Measurements from ENCODE around the gene PEAR1. TPM values are rescaled to one million over a fixed set of nuclear protein-coding genes. Genes with fewer than 3 reads are reported as not detected.

PEAR1 gene
- total RNA-seq, 2 experiments from 2014 or later = not detected

GRCh38 chr1:156910309-156910782 is 16.8 kb downstream of the PEAR1 start:
- Mint-ChIP-seq H3K27me3 (peaks cover 10% of the 10 kb centered on the region), H3K9me3 (no peaks in the 10 kb centered on the region)

DNA sequence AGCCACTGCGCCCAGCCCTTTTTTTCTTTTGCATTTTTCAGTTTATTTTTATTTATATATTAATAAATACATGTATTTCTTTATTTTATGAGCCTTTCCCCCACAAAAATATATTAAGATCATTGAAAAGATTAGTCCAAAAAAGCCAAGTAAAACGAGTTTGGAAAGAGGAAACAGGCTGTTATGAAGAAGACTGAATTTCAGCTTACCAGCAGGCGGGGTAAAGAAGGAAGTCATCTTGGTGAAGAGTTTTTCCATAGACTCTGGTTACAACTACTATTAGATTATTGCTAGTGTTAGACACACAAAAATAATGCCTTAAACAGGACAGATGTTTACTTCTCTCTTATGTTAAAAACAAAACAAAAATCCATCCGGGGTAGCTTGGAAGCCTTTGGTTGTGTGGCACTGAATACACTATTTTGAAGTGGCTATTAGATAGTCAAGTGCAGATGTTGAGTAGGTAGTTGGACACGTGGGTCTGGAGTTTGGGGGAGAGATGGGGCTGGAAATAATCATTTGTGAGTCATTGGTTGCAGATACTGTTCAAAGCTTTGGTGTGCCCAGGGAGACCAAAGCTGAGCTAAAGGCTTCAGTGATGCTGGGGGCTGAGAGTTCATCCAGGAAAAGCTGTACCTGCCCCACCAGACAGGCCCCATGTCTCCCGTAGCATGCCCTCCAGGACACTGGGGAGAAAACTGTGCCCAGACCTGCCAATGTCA is 18.2 kb downstream of the PEAR1 start:
- Mint-ChIP-seq H3K36me3 (no peaks in the 10 kb centered on the region), H3K4me3 (no peak overlapping the region), H3K27me3 (peaks cover 16% of the 10 kb centered on the region), H3K9me3 (no peaks in the 10 kb centered on the region), H3K27ac (no peak overlapping the region), H3K4me1 (no peaks in the 10 kb centered on the region)
- DNase-seq = no peak

More at GRCh38 chr1:156910309-156910782, 16.8 kb downstream of the PEAR1 start:
- H3K4me3 Mint-ChIP-seq = no peak overlapping the region
- no peaks in the 10 kb centered on the region for H3K36me3 Mint-ChIP-seq
- no peaks in the 10 kb centered on the region for H3K4me1 Mint-ChIP-seq
- peak; percentile 62 for DNase-seq
- H3K27ac Mint-ChIP-seq = no peak overlapping the region

DNA sequence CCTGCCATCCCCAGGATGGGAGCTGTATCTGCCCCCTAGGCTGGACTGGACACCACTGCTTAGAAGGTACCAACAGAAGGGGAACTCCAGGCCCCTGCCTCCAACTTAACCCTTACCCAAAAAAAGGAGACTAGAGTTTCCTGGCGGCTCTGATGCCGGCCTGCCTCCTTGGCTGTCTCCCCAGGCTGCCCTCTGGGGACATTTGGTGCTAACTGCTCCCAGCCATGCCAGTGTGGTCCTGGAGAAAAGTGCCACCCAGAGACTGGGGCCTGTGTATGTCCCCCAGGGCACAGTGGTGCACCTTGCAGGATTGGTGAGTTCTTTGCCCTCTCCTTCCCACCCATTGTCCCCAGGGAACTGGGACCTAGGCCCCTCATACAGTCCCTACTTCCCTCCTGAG is 18.8 kb downstream of the PEAR1 start:
- no peak overlapping the region for H3K27ac Mint-ChIP-seq
- H3K9me3 Mint-ChIP-seq = no peaks in the 10 kb centered on the region
- H3K27me3 Mint-ChIP-seq = peaks cover 16% of the 10 kb centered on the region
- no peak overlapping the region for H3K4me3 Mint-ChIP-seq
- no peak for DNase-seq
- no peaks in the 10 kb centered on the region for H3K4me1 Mint-ChIP-seq
- H3K36me3 Mint-ChIP-seq = no peaks in the 10 kb centered on the region

GRCh38 chr1:156912861-156913808 is 19.6 kb downstream of the PEAR1 start:
- Mint-ChIP-seq H3K27me3 (peaks cover 24% of the 10 kb centered on the region), H3K4me3 (no peak overlapping the region), H3K9me3 (no peaks in the 10 kb centered on the region), H3K27ac (no peak overlapping the region), H3K4me1 (no peaks in the 10 kb centered on the region), H3K36me3 (no peaks in the 10 kb centered on the region)
- DNase-seq = no peak

- H3K27me3 Mint-ChIP-seq = peaks cover 30% of the 10 kb centered on the region
- no peaks in the 10 kb centered on the region for H3K36me3 Mint-ChIP-seq
- no peaks in the 10 kb centered on the region for H3K4me1 Mint-ChIP-seq
- no peak overlapping the region for H3K27ac Mint-ChIP-seq
- H3K4me3 Mint-ChIP-seq = no peak overlapping the region
- no peaks in the 10 kb centered on the region for H3K9me3 Mint-ChIP-seq
- no peak for DNase-seq
Measured at GRCh38 chr1:156913809-156914387, 20.4 kb downstream of the PEAR1 start.

DNA sequence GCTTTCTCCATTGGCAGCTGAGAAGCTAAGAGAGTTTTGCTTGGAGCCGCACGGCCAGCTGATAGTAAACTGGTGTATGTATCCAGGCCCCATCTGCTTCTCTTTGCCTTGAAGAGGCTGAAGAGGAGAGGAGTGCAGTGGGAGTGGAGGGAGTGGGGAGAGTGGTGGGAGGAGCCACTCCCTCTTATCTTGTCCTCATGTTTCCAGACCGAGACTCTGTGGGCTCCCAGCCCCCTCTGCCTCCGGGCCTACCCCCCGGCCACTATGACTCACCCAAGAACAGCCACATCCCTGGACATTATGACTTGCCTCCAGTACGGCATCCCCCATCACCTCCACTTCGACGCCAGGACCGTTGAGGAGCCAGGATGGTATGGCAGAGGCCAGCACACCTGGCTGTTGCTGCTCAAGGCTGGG is 20.9 kb downstream of the PEAR1 start:
- Mint-ChIP-seq H3K4me1 (no peaks in the 10 kb centered on the region), H3K9me3 (no peaks in the 10 kb centered on the region), H3K27me3 (peaks cover 36% of the 10 kb centered on the region), H3K4me3 (no peak overlapping the region), H3K36me3 (no peaks in the 10 kb centered on the region), H3K27ac (no peak overlapping the region)
- no peak for DNase-seq

DNA sequence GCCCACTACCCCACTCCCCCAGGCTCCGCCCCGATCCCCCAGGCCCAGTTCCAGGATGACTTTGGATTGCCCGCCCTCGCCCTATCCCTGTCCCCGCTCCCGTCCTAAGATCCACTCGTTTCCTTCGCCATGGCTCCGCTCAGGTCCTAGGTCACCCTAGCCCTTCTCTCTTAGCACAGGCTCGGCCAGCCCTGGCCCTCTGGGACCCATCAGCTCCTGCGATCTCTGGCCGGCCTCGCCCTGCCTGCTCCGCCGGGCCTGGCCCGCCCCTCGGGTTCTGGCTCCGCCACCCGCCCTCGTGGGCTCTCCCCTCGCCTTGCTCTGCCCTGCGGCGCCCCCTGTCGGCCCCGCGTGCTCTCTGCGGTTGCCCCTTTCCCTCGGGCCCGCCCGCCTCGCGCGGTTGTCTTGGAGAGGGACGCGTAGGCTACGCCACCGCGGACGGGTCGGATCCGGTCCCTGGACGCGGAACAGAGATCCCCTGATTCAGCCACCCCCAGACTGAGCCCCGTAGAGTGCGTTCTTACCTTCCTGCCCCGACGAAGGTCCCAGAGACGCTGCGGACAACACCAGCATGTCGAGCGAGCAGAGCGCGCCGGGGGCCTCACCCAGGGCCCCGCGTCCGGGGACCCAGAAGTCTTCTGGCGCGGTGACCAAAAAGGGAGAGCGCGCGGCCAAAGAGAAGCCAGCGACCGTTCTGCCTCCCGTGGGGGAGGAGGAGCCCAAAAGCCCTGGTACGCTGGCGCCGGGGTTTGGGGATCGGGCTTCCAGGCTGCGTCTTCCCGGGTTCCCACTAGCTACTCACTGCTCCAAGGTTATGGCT is 26.9 kb downstream of the PEAR1 start, which contains the start of gene LRRC71:
Gene LRRC71 (plus strand): TSS at position 400 of the 820 bp plus-strand sequence. CDS start 172 bp downstream, at position 572.
- peak within 1 kb of the TSS; percentile 16 for H3K4me3 Mint-ChIP-seq
- peaks cover 82% of the 10 kb centered on the region for H3K27me3 Mint-ChIP-seq
- H3K36me3 Mint-ChIP-seq = no peaks in the 10 kb centered on the region
- H3K9me3 Mint-ChIP-seq = no peaks in the 10 kb centered on the region
- H3K27ac Mint-ChIP-seq = no peak within 1 kb of the TSS
- DNase-seq = peak; percentile 85
- H3K4me1 Mint-ChIP-seq = peaks cover 5% of the 10 kb centered on the region

GRCh38 chr1:156921053-156921529 is 27.6 kb downstream of the PEAR1 start:
- Mint-ChIP-seq H3K36me3 (no peaks in the 10 kb centered on the region), H3K4me3 (no peak overlapping the region), H3K27me3 (peaks cover 83% of the 10 kb centered on the region), H3K4me1 (peaks cover 10% of the 10 kb centered on the region), H3K9me3 (no peaks in the 10 kb centered on the region), H3K27ac (no peak overlapping the region)
- no peak for DNase-seq

- Mint-ChIP-seq H3K27ac (no peak overlapping the region), H3K36me3 (no peaks in the 10 kb centered on the region), H3K4me1 (peaks cover 22% of the 10 kb centered on the region), H3K4me3 (no peak overlapping the region), H3K9me3 (no peaks in the 10 kb centered on the region), H3K27me3 (peaks cover 94% of the 10 kb centered on the region)
- no peak for DNase-seq
Measured at GRCh38 chr1:156922986-156923669, 29.6 kb downstream of the PEAR1 start.

DNA sequence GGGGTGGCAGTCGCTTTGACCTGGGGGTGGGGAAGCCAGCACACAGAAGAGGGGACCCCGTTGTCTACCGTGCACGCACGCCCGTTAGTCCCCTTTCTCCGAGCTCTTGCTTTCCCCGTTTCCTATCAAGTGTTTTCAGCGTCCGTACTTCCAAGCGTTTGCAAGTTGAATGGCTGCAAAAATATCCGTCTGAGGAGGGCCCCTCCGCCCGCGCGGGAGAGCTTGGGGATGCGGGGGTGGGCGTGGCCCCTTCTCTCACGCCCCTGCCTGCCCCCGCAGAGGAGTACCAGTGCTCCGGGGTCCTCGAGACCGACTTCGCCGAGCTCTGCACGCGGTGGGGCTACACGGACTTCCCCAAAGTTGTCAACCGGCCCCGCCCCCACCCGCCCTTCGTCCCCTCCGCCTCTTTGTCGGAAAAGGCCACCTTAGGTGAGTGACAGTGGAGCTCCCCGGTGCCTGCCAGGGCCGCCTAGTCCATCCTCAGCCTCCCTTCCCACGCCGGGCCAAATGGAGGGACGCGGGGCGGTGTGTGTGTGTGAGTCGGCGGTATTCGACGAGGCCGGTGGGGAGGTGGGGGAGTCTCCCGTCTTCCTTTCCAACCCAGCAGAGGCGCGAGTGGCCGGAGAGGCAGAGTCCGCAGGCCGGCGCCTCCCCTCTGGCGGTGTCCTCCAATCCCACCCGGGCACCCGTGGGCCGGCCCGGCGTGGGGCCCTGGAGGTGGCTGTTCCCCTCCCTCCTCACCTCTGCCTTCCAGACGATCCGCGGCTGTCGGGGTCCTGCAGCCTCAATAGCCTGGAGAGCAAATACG is 30.4 kb downstream of the PEAR1 start:
- no peak for DNase-seq
- Mint-ChIP-seq H3K27me3 (peaks cover 95% of the 10 kb centered on the region), H3K9me3 (no peaks in the 10 kb centered on the region), H3K4me3 (no peak overlapping the region), H3K4me1 (peaks cover 23% of the 10 kb centered on the region), H3K36me3 (no peaks in the 10 kb centered on the region), H3K27ac (no peak overlapping the region)

GRCh38 chr1:156924478-156925153 is 31.1 kb downstream of the PEAR1 start:
- Mint-ChIP-seq H3K4me3 (no peak overlapping the region), H3K4me1 (peaks cover 23% of the 10 kb centered on the region), H3K36me3 (no peaks in the 10 kb centered on the region), H3K27me3 (peaks cover 96% of the 10 kb centered on the region), H3K9me3 (no peaks in the 10 kb centered on the region), H3K27ac (no peak overlapping the region)
- no peak for DNase-seq

DNA sequence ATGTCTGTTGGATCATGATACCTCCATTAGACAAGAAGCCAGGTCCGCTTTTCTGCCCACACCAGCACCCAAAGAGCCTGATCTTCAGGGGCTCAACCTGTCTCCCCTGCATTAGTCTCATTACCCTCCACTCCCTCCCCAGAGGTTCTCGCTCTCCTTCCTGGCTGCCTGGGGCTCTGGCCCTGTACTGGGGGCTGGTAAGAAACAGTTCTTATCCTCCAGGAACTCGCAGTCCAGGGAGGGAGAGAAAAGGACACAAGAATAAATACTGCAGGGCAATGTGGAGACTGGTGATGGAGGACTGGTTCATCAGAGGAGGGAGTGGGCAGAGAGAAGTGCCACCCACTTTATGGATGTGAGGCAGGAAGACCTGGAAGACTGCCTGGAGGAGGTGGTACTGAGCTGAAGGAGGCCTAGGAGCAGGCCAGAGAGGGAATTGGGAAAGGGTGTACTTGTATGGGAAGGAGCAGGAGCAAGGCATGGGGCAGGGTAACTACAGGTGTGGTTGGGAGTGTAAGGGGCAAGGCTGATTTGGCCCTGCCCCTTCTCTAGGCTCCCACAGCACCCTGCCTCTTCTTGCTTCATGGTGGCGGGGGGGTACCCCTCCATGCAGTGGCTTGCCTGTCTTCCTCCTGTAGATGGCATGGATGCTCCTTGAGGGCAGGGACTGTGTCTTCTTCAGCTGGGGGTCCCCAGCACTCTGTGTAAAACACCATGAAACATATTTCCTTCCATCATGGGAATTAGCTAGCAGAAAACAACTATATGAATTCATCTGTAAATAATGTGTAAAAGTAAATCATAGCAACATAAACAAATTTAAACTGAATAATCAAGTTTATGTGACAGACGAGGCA is 31.9 kb downstream of the PEAR1 start:
- H3K4me1 Mint-ChIP-seq = peaks cover 23% of the 10 kb centered on the region
- no peaks in the 10 kb centered on the region for H3K9me3 Mint-ChIP-seq
- peaks cover 97% of the 10 kb centered on the region for H3K27me3 Mint-ChIP-seq
- no peak overlapping the region for H3K27ac Mint-ChIP-seq
- no peak overlapping the region for H3K4me3 Mint-ChIP-seq
- H3K36me3 Mint-ChIP-seq = no peaks in the 10 kb centered on the region
- DNase-seq = no peak

Data from activated naive CD8-positive, alpha-beta T cell treated with anti-CD3 and anti-CD28 coated beads for 36 hours (primary cell).